Heart right ventricle (tissue), 16 donors: ENCODE data around the gene HSF5. TPM values are rescaled to one million over a fixed set of nuclear protein-coding genes. Genes with fewer than 3 reads are reported as not detected.

Experiments
- ATAC-seq, 8 donors: fragments of 200-7000 bp; cut with Tn5 transposase; one replicate each; pipeline ENCODE4 v1.9.1; 2020; ENCODE audit warnings: mild to moderate bottlenecking in 8 of 8, moderate library complexity in 8 of 8, moderate number of reproducible peaks in 1 of 8
- DNase-seq, 2 donors: peaks; one replicate each; pipeline ENCODE4 v3.0.0-alpha.2; 2020
- H3K27ac ChIP-seq, 10 donors: fragments of 200-600 bp; sonication (generic) in 2 of 10; one replicate each; pipeline versions ENCODE4 v1.5.0 to v1.8.0; 2020 to 2022; ENCODE audit warnings: mild to moderate bottlenecking in 3 of 10
- H3K27me3 ChIP-seq, 7 donors: fragments of 200-600 bp; one replicate each; pipeline ENCODE4 v1.8.0; 2021 to 2022; ENCODE audit warnings: mild to moderate bottlenecking in 2 of 7
- H3K36me3 ChIP-seq, 9 donors: fragments of 200-600 bp; sonication (generic) in 1 of 9; one replicate each; pipeline versions ENCODE4 v1.5.0 to v1.8.0; 2020 to 2022; ENCODE audit warnings: mild to moderate bottlenecking in 2 of 9
- H3K4me1 ChIP-seq, 9 donors: fragments of 200-600 bp; sonication (generic) in 1 of 9; one replicate each; pipeline versions ENCODE4 v1.5.0 to v1.8.0; 2020 to 2022; ENCODE audit warnings: mild to moderate bottlenecking in 4 of 9
- H3K4me3 ChIP-seq, 10 donors: fragments of 200-600 bp; sonication (generic) in 2 of 10; one replicate each; pipeline versions ENCODE4 v1.5.0 to v1.8.0; 2020 to 2022; ENCODE audit warnings: mild to moderate bottlenecking in 7 of 10, moderate library complexity in 2 of 10
- H3K9me3 ChIP-seq, 11 donors: fragments of 200-600 bp in 10 of 11; sonication (generic) in 2 of 11; one replicate each; pipeline versions ENCODE4 v1.5.0 to v1.8.0; 2013 to 2022; ENCODE audit warnings: mild to moderate bottlenecking in 2 of 11, control low read depth in 1 of 11, moderate library complexity in 1 of 11
- CTCF ChIP-seq, 9 donors: fragments of 200-600 bp; sonication (generic) in 2 of 9; IDR thresholded peaks; one replicate each; pipeline versions ENCODE4 v1.5.0 to v1.8.0; 2021 to 2022; ENCODE audit warnings: antibody characterized with exemption in 9 of 9, mild to moderate bottlenecking in 5 of 9, moderate library complexity in 1 of 9
- WGBS, 2 donors: extraction: QIAGEN DNeasy Blood & Tissue Kit; methylation state at CpG; one replicate each; pipeline ENCODE4 v1.1.7; 2013; ENCODE audit warnings: inconsistent platforms in 1 of 2; 5-methylcytosine and 5-hydroxymethylcytosine counted together
- intact Hi-C, 10 donors: fragments of 100-400 bp; cut with DNase I; formaldehyde crosslinking; loops; one replicate each; pipeline versions ENCODE4 v1.11.1 to v1.14.2; 2022
- polyA plus RNA-seq, 2 donors: library from polyadenylated mRNA; stranded (reverse); fragments of 200-250 nt; gene quantifications; one replicate each; pipeline ENCODE4 v1.2.3, GENCODE V29; 2013
- total RNA-seq, 10 donors: library from RNA; stranded (reverse); fragmentation: NEBNext Ultra II Directional in 3 of 10; extraction: Animal tissue kit (Norgen Biotek cat#: 25700) in 3 of 10; gene quantifications; one replicate each; pipeline versions ENCODE4 v1.2.1 to v1.2.4, GENCODE V29; 2021 to 2023
- donor health status: Arrhythmogenic right ventricular cardiomyopathy.
- donor health status: ischemic (EF 13 %, LVEDD 7.1; RV severe dilation, severe dysfunction).
- donor health status: healthy with polysubstance abuse.
- donor health status: DM: no; HTN: yes; CAD: no.
- donor health status: DM: no; HTN: no; CAD: no.
- donor health status: ischemic (EF 25% LVEDD 6.9; RV normal size, moderate dysfunction).
- donor health status: ischemic (EF 25% LVEDD 5.7; RV mildly dilated, moderate dysfunction).
- donor health status: healthy.
- donor health status: DM: yes; HTN: yes; CAD: no.
- donor health status: Ischemic cardiomyopathy.
- donor health status: ischemic (EF 35%, LVEDD 5.7; RV mildly dilated, moderate dysfunction).
- donor health status: nonischemic (EF 11% LVEDD 7.7; RV severe dilation, severe dysfunction).
- donor health status: DM: yes; HTN: yes; CAD: no.
- donor health status: PGD.
- donor health status: ischemic (EF 29% LVEDD 5.4; RV normal size, mild dysfunction).
- donor health status: nonischemic (EF 23%, LVEDD 6.1; RV moderate dilation, normal function).

The HSF5 gene
- total and polyA plus RNA-seq, 12 donors = 0.04 to 0.14 (median 0.05) TPM; not detected in 9

GRCh38 chr17:58480090-58480489, 8.1 kb downstream of the HSF5 start:
- intact Hi-C loops = no loop called here
- H3K4me1 ChIP-seq = no peaks in the 10 kb centered on the region
- no peak for TF ChIP-seq CTCF (IDR thresholded peaks at IDR 0.05)
- WGBS, 2 donors = 74% methylated on average over 6 of the region's 6 CpGs
- no peaks in the 10 kb centered on the region for H3K9me3 ChIP-seq
- no peaks in the 10 kb centered on the region for H3K27me3 ChIP-seq
- ATAC-seq (no peak), DNase-seq (no peak)
- H3K4me3 ChIP-seq = no peak overlapping the region
- H3K27ac ChIP-seq = no peak overlapping the region
- H3K36me3 ChIP-seq = no peaks in the 10 kb centered on the region

GRCh38 chr17:58476812-58477211, 11.4 kb downstream of the HSF5 start:
- Histone ChIP-seq H3K9me3 (no peaks in the 10 kb centered on the region), H3K27ac (no peak overlapping the region), H3K4me3 (no peak overlapping the region), H3K4me1 (no peaks in the 10 kb centered on the region), H3K27me3 (peaks cover 0 to 2% (median 0%) of the 10 kb centered on the region in 7 donors), H3K36me3 (no peaks in the 10 kb centered on the region)
- ATAC-seq (no peak), DNase-seq (no peak)
- 64 to 69% methylated on average over 18 of the region's 18 CpGs for WGBS, 2 donors
- intact Hi-C loops = no loop called here
- no peak for TF ChIP-seq CTCF (IDR thresholded peaks at IDR 0.05)

- Histone ChIP-seq H3K9me3 (no peaks in the 10 kb centered on the region), H3K36me3 (no peaks in the 10 kb centered on the region), H3K27me3 (peaks cover 0 to 5% (median 0%) of the 10 kb centered on the region in 7 donors), H3K4me1 (no peaks in the 10 kb centered on the region), H3K27ac (no peak overlapping the region), H3K4me3 (no peak overlapping the region)
- intact Hi-C loops = no loop called here
- no peak for DNase-seq
- ATAC-seq = no peak
- no peak for TF ChIP-seq CTCF (IDR thresholded peaks at IDR 0.05)
These were observed 12.2 kb downstream of the HSF5 start for GRCh38 chr17:58475985-58476384.

GRCh38 chr17:58470356-58470755, 17.9 kb downstream of the HSF5 start:
- Histone ChIP-seq H3K27me3 (peaks cover 0 to 32% (median 3%) of the 10 kb centered on the region in 7 donors), H3K4me1 (no peaks in the 10 kb centered on the region), H3K36me3 (no peaks in the 10 kb centered on the region), H3K9me3 (no peaks in the 10 kb centered on the region), H3K4me3 (no peak overlapping the region), H3K27ac (no peak overlapping the region)
- TF ChIP-seq CTCF (IDR thresholded peaks at IDR 0.05) = no peak
- ATAC-seq (no peak), DNase-seq (no peak)
- 88 to 90% methylated on average over 6 of the region's 6 CpGs for WGBS, 2 donors
- intact Hi-C loops = no loop called here

- no peaks in the 10 kb centered on the region for H3K4me1 ChIP-seq
- H3K27me3 ChIP-seq = peaks cover 0 to 41% (median 4%) of the 10 kb centered on the region in 7 donors
- no peaks in the 10 kb centered on the region for H3K36me3 ChIP-seq
- no peak overlapping the region for H3K27ac ChIP-seq
- DNase-seq (no peak), ATAC-seq (no peak)
- intact Hi-C loops = no loop called here
- no peaks in the 10 kb centered on the region for H3K9me3 ChIP-seq
- WGBS, 2 donors = 68 to 73% methylated on average over 3 of the region's 3 CpGs
- H3K4me3 ChIP-seq = no peak overlapping the region
- TF ChIP-seq CTCF (IDR thresholded peaks at IDR 0.05) = no peak
These were observed 19.3 kb downstream of the HSF5 start for GRCh38 chr17:58468944-58469343.
